ENCODE data around the gene DIAPH3.
A peak's percentile ranks its signal among the peaks of the same experiment; 100 is the strongest.
"Not testable (repeated sequence)": the region's sequence is repeated elsewhere in the genome, so short reads cannot be mapped to it uniquely, and the experiment has no call there.

Gene DIAPH3, protein sequence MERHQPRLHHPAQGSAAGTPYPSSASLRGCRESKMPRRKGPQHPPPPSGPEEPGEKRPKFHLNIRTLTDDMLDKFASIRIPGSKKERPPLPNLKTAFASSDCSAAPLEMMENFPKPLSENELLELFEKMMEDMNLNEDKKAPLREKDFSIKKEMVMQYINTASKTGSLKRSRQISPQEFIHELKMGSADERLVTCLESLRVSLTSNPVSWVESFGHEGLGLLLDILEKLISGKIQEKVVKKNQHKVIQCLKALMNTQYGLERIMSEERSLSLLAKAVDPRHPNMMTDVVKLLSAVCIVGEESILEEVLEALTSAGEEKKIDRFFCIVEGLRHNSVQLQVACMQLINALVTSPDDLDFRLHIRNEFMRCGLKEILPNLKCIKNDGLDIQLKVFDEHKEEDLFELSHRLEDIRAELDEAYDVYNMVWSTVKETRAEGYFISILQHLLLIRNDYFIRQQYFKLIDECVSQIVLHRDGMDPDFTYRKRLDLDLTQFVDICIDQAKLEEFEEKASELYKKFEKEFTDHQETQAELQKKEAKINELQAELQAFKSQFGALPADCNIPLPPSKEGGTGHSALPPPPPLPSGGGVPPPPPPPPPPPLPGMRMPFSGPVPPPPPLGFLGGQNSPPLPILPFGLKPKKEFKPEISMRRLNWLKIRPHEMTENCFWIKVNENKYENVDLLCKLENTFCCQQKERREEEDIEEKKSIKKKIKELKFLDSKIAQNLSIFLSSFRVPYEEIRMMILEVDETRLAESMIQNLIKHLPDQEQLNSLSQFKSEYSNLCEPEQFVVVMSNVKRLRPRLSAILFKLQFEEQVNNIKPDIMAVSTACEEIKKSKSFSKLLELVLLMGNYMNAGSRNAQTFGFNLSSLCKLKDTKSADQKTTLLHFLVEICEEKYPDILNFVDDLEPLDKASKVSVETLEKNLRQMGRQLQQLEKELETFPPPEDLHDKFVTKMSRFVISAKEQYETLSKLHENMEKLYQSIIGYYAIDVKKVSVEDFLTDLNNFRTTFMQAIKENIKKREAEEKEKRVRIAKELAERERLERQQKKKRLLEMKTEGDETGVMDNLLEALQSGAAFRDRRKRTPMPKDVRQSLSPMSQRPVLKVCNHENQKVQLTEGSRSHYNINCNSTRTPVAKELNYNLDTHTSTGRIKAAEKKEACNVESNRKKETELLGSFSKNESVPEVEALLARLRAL

DNA sequence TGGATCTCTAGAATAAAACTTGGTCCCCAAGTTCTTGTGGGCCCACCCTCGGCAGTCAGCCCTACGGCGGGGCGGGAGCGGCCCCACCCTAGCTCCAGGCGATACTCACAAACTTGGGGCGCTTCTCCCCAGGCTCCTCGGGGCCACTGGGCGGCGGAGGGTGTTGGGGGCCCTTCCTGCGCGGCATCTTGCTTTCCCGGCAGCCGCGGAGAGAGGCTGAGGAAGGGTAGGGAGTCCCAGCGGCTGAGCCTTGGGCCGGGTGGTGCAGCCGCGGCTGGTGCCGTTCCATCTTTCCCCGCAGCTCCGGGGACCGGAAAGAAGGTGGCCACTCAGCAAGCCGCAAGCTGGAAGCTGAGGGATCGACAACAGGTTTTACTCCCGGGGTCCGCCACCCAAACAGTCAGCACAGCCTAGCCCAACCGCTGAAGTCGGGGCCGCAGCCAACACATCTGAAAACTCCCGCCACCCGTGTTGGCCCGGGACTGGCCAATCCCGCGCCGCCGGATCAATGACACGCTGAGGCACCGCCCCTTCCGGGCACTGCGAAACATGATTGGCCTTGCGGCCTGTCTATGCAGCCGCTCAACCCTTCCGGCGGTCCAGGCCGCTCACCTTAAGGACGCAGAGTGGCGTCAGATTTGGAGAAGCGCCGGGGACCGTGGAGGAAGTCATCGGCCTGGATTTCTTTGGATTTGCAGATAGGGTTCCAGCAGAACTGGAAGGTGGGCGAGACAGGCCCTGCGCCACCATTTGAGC is at the start of gene DIAPH3:
Gene DIAPH3 (minus strand): TSS at position 451 of the 756 bp plus-strand sequence. CDS start 162 bp downstream, at position 289.
- peak; percentile 91 to 93 for DNase-seq (ENCODE audit: low read depth in 2 of 2)

GRCh38 chr13:60213236-60213744 is 49.6 kb upstream of the DIAPH3 start:
- no peak for DNase-seq (ENCODE audit: low read depth in 2 of 2)

GRCh38 chr13:60211548-60211947 is 47.8 kb upstream of the DIAPH3 start:
- DNase-seq (ENCODE audit: low read depth in 2 of 2): no peak

DNA sequence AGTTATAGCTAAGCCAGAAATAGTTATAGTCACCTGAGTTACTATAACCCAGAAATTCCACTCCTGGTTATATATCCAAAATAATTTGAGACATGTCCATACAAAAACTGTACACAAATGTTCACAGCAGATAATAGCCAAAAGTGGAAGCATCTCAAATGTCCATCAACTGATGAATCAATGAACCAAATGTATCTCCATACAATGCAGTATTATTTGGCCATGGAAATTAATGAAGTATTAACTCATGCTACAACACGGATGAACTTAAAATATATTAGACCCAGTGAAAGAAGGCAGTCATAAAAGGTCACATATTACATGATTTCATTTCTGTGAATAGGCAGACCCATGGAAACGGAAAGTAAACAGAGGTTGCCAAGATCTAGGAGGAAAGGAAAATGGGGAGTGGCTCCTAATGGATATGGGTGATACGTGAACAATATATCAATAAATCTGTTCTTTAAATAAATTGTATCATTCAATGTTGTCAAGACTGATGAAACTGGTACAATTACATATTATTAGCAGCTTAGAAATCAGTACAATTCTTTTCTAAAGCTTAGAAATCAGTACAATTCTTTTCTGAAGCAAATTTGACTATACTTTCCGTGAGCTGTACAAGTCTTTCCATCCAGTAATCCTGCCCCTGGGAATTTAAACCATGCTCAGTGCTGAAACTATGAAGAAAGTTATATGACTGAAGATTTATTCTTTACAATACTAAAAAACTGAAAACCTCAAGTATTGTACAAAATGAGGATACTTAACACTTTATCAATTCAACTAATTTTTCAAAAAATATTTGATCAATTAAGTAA is 47.0 kb upstream of the DIAPH3 start:
- DNase-seq (ENCODE audit: low read depth in 2 of 2): no peak

- DNase-seq (ENCODE audit: low read depth in 2 of 2): not testable (repeated sequence)
These were observed 41.8 kb upstream of the DIAPH3 start for GRCh38 chr13:60205499-60205898.

DNA sequence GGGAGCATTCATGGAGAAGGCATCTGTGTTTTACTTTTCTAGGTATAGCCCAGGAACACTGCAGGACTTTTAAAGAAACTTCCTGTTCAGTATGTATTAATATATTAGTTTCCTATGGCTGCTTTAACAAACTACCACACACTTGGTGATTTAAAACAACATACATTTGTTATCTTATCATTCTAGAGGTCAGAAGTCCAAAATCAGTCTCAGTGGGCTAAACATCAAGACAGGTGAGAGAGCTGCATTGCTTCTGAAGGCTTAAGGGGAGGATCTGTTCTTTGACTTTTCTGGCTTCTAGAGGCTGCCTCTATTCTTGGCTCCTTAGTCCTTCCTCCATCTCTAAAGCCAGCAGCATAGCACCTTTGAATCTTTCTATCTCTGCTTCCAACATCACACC is 37.6 kb upstream of the DIAPH3 start:
- no peak for DNase-seq (ENCODE audit: low read depth in 2 of 2)

- not testable (repeated sequence) for DNase-seq (ENCODE audit: low read depth in 2 of 2)
These were observed 32.2 kb upstream of the DIAPH3 start for GRCh38 chr13:60195893-60196292.

GRCh38 chr13:60182907-60183306 is 19.2 kb upstream of the DIAPH3 start:
- no peak for DNase-seq (ENCODE audit: low read depth in 2 of 2)

DNA sequence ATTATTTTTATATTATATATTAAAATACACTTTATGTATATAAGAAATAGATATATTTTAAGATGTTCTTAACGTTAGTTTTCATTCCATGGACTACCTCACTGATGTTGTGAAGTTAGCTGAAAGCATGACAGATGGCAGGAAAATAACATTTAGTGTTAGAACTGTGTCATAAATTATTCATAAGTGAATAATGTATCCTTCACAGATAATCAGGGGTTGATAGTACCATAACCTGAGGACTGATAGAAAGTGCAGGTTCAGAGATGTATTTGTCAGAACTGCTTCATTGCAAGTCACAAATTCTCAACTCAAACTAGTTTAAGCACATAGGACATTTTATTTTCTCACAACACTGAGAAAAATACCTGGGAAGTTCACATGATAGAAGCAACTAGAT is 14.6 kb upstream of the DIAPH3 start:
- DNase-seq (ENCODE audit: low read depth in 2 of 2): no peak

DNA sequence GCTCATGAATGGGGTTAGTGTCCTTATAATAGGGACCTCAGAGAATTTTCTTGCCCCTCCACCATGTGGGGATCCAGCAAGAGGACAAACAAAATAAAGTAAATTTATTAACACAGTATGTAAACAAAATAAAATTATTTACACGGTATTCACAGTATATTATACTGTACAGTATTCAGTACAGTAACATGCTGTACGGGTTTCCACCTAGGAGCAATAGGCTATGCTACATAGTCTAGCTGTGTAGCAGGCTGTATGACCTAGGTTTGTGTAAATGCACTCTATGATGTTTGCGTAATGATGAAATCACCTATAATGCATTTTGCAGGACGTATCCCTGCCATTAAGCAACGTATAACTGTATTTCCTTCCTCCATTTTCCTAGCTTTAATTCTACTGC is 11.8 kb upstream of the DIAPH3 start:
- no peak for DNase-seq (ENCODE audit: low read depth in 2 of 2)

- DNase-seq (ENCODE audit: low read depth in 2 of 2): no peak
These were observed 10.4 kb upstream of the DIAPH3 start for GRCh38 chr13:60174113-60174512.

DNA sequence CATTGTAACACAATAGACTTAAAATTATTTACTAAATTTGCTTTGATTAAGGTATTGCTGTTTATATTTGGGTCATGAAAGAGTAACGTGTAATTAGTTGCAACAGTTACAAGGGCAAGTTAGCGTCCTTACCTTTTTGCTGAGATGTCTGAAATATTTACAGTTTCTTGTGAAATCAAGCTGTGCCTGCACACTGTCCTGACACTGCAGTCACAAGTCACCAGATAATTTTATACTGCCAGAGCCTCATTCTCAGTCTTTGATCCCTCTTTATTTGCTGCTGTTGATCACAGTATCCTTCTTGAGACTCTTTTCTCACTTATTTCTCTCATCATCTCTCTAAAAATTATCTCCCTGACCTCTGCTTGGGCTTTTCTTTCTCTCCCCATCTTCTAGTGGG is 8.4 kb upstream of the DIAPH3 start:
- no peak for DNase-seq (ENCODE audit: low read depth in 2 of 2)

DNA sequence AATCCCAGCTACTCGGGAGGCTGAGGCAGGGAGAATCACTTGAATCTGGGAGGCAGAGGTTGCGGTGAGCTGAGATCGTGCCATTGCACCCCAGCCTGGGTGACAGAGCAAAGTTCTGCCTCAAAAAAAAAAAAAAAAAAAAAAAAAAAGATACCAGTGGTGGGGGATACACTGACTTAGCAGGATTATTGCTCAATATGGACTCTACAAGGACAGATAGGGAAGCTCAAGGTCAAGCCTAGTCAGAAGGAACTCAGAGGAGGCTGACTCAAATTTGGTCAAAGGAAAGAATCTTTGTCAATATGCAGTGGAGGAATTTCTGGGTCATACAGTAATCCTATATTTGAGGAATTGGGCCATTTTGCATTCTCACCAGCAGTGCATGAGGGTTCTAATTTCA is 6.7 kb upstream of the DIAPH3 start:
- no peak for DNase-seq (ENCODE audit: low read depth in 2 of 2)

GRCh38 chr13:60169239-60170031 is 5.7 kb upstream of the DIAPH3 start:
- no peak for DNase-seq (ENCODE audit: low read depth in 2 of 2)

DNA sequence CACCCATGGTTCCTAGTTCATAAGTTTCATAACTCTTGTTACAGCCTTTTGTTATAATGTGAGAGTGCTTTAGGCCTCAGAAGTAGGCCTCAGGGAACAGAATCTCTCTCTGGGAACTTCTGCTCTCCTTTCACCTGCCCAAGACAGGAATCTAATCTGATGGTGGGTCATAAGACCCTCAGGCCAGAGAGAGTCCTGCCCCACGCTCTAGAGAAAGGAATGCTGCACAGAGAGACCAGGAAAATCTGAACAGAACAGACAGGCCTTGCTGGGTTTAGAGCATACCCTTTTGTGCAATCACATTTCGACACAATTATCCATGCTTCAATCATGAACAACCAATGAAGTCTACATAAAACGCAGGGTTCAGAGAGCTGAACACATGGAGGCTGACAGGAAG is 3.4 kb upstream of the DIAPH3 start:
- DNase-seq (ENCODE audit: low read depth in 2 of 2): no peak

DNA sequence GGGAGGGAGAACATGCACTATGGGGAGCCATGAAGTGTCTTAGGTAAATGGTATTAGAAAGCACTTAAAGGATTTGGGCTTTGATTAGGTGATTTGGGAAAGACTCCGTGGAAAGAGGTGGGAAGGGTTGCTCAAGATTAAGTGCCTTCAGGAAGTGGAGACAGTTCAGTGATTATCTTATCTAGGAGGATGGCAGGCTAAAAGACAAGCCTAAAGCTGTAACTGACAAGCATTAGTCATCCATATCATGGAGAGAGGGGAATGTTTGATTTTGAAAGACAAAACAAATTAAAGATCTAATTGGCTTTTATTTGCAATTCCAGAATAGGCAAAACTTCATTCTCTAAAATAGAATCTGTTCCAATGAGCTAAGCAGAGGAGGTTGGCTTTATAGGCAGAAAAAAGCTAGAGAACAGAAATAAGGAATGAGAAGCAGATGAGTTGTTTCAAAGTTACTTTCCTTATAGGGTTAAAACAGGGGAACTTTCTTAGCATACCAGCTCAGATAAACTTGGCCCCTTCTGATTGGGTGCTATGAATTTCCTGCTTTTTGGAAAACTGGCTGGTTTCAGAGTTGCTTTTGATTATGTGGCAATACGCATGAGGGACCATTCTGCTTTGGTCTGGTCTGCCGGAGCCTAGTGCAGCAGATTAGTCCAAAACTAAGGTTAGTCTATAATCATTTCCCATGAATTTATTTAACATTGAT is 1.8 kb upstream of the DIAPH3 start:
- DNase-seq (ENCODE audit: low read depth in 2 of 2): no peak

DNA sequence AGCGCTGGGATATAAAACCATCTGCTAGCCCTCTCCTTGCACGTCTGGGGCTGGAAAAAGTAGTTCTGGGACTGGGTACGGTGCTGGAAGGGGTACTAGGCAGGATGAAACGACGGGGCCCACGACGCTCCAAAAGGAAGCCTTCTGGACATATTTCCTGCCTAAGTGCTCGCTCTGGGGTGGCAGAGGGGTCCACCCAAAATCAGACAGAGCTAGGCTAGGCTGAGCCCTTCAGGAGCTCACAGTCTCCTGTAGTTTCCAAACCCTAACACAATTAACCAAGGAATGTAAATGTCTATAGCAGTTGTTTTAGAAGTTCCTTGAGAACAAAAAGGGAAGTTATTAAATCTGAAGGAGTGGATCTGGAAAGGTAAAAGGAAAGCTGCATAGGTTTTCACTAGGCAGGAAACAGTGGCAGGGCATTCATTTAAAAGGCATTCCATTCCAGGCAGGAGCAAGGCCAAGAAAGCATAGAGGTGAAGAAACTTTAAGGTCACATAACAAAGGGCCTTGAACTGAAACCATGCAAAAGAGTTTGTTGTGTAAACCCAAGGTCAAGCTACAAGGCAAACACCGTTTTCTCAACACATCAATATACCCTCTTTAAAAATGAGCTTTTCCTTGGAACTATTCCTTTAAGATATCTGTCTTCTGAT is 634 bp upstream of the DIAPH3 start:
- no peak for DNase-seq (ENCODE audit: low read depth in 2 of 2)

- no peak for DNase-seq (ENCODE audit: low read depth in 2 of 2)
These were observed 1.6 kb downstream of the DIAPH3 start for GRCh38 chr13:60162096-60162495.

Measured in stimulated activated CD4-positive, alpha-beta T cell treated with anti-CD3 and anti-CD28 coated beads, Interleukin-4, amount 100 ng/mL, for 48 hours (primary cell).